BLaER1 (cell line): ENCODE data around the gene USP10.

ENCODE experiments used
- H3K27ac ChIP-seq: shearing (Covaris generic); formaldehyde crosslinking; 2 replicates; pipeline ENCODE4 v1.8.1; 2022
- H3K27me3 ChIP-seq: shearing (Covaris generic); formaldehyde crosslinking; 2 replicates; pipeline ENCODE4 v1.8.1; 2022
- H3K36me3 ChIP-seq: shearing (Covaris generic); formaldehyde crosslinking; 2 replicates; pipeline ENCODE4 v1.8.1; 2022
- H3K4me1 ChIP-seq: shearing (Covaris generic); formaldehyde crosslinking; 2 replicates; pipeline ENCODE4 v1.8.1; 2022
- H3K4me2 ChIP-seq: shearing (Covaris generic); formaldehyde crosslinking; 2 replicates; pipeline ENCODE4 v1.8.1; 2022
- H3K4me3 ChIP-seq: shearing (Covaris generic); formaldehyde crosslinking; 2 replicates; pipeline ENCODE4 v1.8.1; 2022
- H3K9ac ChIP-seq: shearing (Covaris generic); formaldehyde crosslinking; 2 replicates; pipeline ENCODE4 v1.8.1; 2022
- H3K9me3 ChIP-seq: shearing (Covaris generic); formaldehyde crosslinking; 2 replicates; pipeline ENCODE4 v1.8.1; 2022
- H4K20me1 ChIP-seq: shearing (Covaris generic); formaldehyde crosslinking; 2 replicates; pipeline ENCODE4 v1.8.1; 2022
- Cebpa-rat ChIP-seq: shearing (Covaris generic); IDR thresholded peaks from 2 replicates; pipeline ENCODE4 v1.8.1; 2022

Gene USP10

DNA sequence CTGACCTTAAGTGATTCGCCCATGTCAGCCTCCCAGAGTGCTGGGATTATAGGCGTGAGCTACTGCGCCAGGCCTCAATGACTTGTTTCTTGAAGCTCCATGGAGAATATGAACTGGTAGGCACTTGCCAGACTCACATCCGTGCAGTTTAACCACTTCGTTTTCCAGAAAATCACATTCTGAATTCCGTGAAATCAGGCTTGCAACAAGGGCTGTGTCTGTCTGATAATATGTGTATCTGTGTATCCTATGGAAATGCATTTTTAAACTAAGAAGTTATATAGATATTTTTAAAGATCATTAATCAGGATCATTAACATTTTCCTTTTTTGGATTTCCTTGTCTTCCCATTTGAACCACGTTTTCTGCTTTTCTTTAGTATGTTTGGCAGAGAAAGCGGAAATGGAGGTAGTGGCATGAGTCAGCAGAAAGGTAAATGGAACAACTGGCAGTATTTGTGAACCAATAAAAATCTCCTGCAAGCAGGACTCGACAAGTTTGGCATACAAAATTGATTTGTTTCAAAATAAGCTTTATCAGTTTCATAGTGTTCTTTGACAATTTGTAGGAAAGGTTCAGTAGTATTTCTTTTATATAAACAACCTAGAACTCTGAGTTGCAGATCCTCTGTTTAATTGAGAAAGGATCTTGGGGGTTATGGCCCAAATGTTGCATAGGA lies 33.0 kb downstream of the USP10 start:
- Histone ChIP-seq H3K4me2 (no peak overlapping the region), H3K4me1 (peaks cover 58% of the 10 kb centered on the region), H3K9me3 (no peaks in the 10 kb centered on the region), H3K4me3 (no peak overlapping the region), H3K27me3 (no peaks in the 10 kb centered on the region), H3K27ac (no peak overlapping the region), H3K9ac (no peak overlapping the region), H3K36me3 (peaks cover 41% of the 10 kb centered on the region), H4K20me1 (peaks cover 100% of the 10 kb centered on the region)
- no peak for TF ChIP-seq Cebpa-rat

DNA sequence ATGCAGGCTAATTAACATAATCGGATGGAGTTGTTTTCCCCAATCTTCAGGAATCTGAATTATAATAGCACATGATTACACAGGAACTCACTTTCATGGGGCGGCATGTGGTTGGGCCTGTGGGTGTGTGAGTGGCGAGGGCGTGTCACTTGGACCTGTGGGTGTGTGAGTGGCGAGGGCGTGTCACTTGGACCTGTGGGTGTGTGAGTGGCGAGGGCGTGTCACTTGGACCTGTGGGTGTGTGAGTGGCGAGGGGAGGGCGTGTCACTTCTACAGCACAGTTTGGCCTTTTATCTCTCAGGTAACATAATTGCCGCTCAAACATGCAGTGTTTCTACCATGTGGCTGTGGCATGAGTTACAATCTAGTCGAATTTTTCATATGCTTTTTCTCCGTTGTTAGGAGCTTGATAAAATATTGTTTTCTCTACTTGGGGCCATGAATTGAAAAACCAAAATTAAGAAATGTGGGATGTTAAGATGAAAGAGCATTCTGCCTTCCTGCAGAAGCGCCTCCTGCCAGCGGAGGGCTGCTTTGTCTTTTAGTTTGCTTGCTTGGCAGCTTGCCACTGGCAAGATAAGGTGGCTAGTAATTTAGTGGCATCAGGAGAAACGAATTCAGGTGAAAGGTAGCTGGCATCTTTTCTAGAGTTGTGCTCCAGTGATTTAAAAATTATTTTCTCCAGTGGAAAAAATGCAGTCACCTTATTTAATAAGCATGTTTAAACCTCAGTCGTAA lies 36.2 kb downstream of the USP10 start:
- TF ChIP-seq Cebpa-rat: no peak
- Histone ChIP-seq H3K9ac (no peak overlapping the region), H3K9me3 (no peaks in the 10 kb centered on the region), H3K4me1 (peaks cover 52% of the 10 kb centered on the region), H3K27ac (no peak overlapping the region), H3K4me3 (no peak overlapping the region), H4K20me1 (peaks cover 100% of the 10 kb centered on the region), H3K27me3 (no peaks in the 10 kb centered on the region), H3K4me2 (0 out of 2 replicates have a peak overlapping the region, but pooled peaks have one; percentile 46), H3K36me3 (peaks cover 63% of the 10 kb centered on the region)

DNA sequence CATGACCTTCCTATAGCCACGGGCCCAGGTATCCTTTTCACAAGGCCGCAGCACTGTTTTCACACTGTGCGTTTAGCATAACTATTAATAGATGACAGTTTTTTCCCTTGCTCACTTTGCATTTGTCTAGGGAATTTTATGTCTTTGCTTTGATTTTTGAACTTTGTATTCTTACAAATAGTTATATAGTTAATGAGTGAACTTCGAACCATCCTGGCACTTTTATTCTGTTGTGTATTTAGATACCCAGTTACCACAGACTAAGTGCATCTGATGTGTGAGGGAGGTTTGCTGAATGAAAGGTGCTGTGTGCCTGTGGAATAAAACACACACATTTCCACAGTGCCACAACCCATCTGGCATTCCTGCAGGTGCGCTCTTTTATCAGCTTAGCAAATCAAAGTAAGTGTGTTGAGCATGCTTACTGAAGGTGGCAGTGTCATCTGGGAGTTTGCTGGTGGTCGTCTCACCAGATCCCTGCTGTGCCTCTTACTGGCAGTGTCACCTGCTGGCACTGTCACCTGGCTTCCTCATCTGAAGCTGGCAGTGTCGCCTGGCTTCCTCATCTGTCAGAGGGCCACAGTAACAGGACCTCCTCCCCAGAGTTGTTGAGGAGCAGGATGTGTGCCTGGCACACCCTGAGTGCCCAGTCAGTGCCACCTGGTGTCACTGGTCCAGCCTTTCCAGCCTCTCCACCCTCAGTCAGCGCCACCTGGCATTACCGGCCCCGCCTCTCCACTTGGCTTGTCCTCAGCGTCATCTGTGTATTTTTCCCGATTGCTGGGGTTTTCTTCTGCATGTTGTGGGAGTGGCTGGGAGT lies 37.6 kb downstream of the USP10 start:
- Histone ChIP-seq H3K9me3 (no peaks in the 10 kb centered on the region), H3K4me2 (peak overlapping the region; percentile 46), H4K20me1 (peaks cover 100% of the 10 kb centered on the region), H3K4me1 (peaks cover 55% of the 10 kb centered on the region), H3K27me3 (no peaks in the 10 kb centered on the region), H3K27ac (no peak overlapping the region), H3K36me3 (peaks cover 74% of the 10 kb centered on the region), H3K9ac (no peak overlapping the region), H3K4me3 (no peak overlapping the region)
- TF ChIP-seq Cebpa-rat: no peak

DNA sequence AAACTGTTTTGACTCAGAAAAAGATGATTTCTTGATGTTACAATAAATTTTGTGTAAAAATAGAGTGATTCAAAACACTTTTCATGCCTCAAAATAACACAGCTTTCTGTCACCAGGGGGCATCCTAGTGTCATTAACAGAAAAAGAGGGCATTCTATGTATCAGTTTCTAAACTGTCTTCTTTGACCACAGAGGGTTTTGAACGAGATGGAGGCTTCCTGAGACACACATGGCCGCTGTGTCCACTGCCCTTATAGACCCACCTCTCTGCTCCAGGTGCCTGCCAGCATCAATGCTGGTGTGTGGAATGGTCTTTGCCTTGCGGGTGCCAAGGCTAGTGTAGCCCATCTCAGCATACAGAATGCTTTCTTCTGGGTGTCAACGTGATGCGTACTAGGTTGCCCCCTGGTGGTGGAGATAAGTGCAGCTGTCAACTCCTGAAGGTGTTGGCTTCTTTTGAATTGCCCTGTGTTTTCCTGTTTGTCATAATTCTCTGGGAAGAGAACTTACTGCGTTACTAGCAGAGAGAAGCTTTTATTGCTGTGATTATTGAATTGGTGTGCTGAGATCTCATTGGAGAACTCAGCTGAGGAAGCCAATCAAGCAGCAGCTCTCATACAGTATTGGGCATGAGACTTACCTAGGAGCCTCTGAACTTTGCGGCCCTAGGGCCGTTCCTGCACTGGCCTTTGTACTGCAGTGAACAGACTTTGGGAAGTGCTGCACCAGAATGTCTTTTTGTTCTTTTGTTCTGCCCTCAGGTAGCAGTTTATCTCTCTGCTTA lies 38.6 kb downstream of the USP10 start:
- Histone ChIP-seq H3K4me1 (peaks cover 66% of the 10 kb centered on the region), H3K9ac (no peak overlapping the region), H3K4me2 (peak overlapping the region; percentile 46), H3K27ac (no peak overlapping the region), H3K4me3 (no peak overlapping the region), H3K27me3 (no peaks in the 10 kb centered on the region), H4K20me1 (peaks cover 100% of the 10 kb centered on the region), H3K9me3 (no peaks in the 10 kb centered on the region), H3K36me3 (peaks cover 70% of the 10 kb centered on the region)
- no peak for TF ChIP-seq Cebpa-rat

DNA sequence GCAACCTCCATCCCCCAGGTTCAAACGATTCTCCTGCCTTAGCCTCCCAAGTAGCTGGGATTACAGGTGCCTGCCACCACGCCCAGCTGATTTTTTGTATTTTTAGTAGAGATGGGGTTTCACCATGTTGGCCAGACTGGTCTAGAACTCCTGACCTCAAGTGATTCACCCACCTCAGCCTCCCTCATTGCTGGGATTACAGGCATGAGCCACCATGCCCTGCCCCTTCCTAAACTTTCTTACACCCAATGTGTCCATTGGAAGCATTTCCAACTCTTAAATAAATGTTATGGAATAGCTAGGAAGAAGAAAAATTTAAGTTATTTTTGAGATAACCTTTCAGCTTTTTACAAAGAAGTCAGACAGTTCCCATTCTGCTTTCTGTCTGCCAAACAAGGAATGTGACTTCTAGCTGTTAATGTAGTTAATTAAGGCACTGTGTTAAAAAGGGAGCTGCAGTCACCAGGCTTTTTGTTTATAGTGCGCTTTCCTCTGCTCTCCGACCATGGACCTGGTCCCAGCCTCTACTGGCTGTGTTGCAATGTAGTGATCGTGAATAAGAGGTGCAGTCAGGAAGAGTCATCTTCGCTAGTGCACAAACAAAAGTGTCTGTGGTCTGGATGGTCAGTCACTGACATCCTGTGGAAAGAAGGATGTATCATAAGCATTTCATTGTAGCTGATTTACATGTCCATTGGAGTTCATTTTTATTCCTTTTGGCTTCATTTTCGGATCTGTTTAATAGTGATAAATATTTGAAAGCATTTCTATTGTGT lies 39.7 kb downstream of the USP10 start:
- Histone ChIP-seq H3K9ac (no peak overlapping the region), H4K20me1 (peaks cover 100% of the 10 kb centered on the region), H3K27ac (no peak overlapping the region), H3K36me3 (peaks cover 61% of the 10 kb centered on the region), H3K4me3 (no peak overlapping the region), H3K4me1 (peaks cover 77% of the 10 kb centered on the region), H3K27me3 (no peaks in the 10 kb centered on the region), H3K4me2 (no peak overlapping the region), H3K9me3 (no peaks in the 10 kb centered on the region)
- no peak for TF ChIP-seq Cebpa-rat

DNA sequence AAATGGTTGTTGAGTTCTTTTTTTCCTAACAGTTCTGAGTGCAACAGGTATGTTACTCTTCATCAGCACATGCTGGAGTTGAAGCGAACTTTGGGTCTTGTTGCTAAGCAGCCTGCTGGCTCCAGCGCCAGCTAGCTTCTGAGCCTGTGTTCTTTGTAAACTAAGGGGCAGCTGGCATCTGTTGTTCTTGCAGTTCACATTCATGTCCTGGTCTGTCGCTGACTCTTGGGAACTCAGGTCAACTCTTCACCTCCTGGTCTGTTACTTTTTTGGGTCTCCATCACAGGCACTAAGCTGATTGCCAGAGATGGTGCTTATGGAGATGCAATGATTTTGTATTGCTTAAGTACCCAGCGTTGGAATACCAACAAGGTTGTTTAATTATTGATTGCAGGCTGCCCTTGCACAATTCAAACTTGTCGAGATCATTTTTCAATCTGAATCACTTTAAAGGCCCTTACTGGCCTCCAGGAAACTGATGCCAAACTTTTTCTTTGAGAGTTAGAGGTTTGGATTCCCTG lies 40.9 kb downstream of the USP10 start:
- Histone ChIP-seq H3K4me1 (peaks cover 82% of the 10 kb centered on the region), H3K27ac (no peak overlapping the region), H3K36me3 (peaks cover 61% of the 10 kb centered on the region), H4K20me1 (peaks cover 100% of the 10 kb centered on the region), H3K9me3 (no peaks in the 10 kb centered on the region), H3K4me3 (no peak overlapping the region), H3K27me3 (no peaks in the 10 kb centered on the region), H3K9ac (peak overlapping the region; percentile 37; the same call in 1 of the 2 replicates), H3K4me2 (no peak overlapping the region)
- no peak for TF ChIP-seq Cebpa-rat

DNA sequence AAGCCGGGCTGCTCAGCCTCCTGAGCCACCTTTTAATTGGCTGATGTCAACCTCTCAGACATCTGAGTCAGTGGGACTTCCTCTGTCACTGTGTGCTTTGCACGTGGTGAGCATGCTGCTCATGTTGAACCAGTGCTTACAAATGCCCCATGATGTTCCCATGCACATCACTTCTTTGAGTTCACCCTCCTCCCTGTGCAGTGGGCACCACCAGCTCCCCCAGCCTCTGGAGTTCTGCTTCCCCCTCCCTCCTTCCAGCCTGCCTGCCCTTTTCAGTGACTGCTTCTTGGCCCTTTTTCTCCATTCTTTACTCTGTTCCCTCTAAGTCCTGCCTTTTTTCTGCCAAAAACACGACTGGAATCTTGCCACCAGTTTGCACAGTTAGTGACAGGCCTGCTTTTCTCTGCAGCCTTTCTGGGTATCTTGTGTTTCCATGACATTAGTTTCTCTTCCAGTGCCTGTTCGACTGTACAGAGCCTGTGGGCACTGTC lies 41.6 kb downstream of the USP10 start:
- Histone ChIP-seq H3K27ac (no peak overlapping the region), H3K9me3 (no peaks in the 10 kb centered on the region), H4K20me1 (peaks cover 100% of the 10 kb centered on the region), H3K9ac (no peak overlapping the region), H3K36me3 (peaks cover 61% of the 10 kb centered on the region), H3K27me3 (no peaks in the 10 kb centered on the region), H3K4me1 (peaks cover 75% of the 10 kb centered on the region), H3K4me3 (no peak overlapping the region), H3K4me2 (peak overlapping the region; percentile 8; the same call in 1 of the 2 replicates)
- no peak for TF ChIP-seq Cebpa-rat

DNA sequence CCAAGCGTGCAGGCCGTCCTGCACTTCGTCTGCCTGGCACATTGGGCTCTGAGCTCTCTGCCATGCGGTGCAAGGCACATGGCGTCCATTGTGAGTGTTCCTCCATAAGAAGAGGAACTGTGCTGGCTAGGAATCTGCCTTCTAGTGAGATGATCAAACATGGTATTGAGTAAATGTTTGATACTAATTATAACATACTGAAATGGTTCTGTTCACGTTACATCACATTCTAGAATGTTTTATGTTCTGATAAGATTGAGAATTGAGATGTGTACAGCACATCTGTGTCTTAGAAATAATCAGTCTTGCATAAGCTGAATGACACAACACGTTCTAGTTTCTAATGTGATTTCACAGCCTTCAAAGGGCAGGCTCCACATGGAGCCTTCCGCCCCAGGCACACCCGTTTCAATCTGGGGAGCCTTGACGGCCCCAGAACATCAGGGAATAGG lies 42.9 kb downstream of the USP10 start:
- peaks cover 74% of the 10 kb centered on the region for H3K36me3 ChIP-seq
- peaks cover 66% of the 10 kb centered on the region for H3K4me1 ChIP-seq
- peaks cover 100% of the 10 kb centered on the region for H4K20me1 ChIP-seq
- no peaks in the 10 kb centered on the region for H3K9me3 ChIP-seq
- no peak overlapping the region for H3K4me3 ChIP-seq
- TF ChIP-seq Cebpa-rat: no peak
- H3K9ac ChIP-seq: no peak overlapping the region
- peak overlapping the region; percentile 68 for H3K4me2 ChIP-seq
- H3K27me3 ChIP-seq: no peaks in the 10 kb centered on the region
- H3K27ac ChIP-seq: no peak overlapping the region
